HG02642 (cell line): Measurements from ENCODE around the gene INSYN2B.

Experiments used
- ATAC-seq: cut with Tn5 transposase; IDR thresholded peaks from one replicate; pipeline ENCODE4 v1.9.1; 2021; ENCODE audit warnings: mild to moderate bottlenecking; ENCODE audit not compliant: unreplicated experiment, poor library complexity

The INSYN2B gene

GRCh38 chr5:169980418-169981053 is at the start of gene INSYN2B:
TSS of gene INSYN2B (minus strand) at chr5:169980495. CDS start at chr5:169883898, 96,597 bp downstream.
- peak; percentile 62 for ATAC-seq

- ATAC-seq: no peak
These were observed 47.8 kb upstream of the INSYN2B start for GRCh38 chr5:170028124-170028523.

GRCh38 chr5:170025853-170026252 is 45.6 kb upstream of the INSYN2B start:
- ATAC-seq: no peak

- ATAC-seq: no peak
These were observed 41.2 kb upstream of the INSYN2B start for GRCh38 chr5:170021506-170021905.

DNA sequence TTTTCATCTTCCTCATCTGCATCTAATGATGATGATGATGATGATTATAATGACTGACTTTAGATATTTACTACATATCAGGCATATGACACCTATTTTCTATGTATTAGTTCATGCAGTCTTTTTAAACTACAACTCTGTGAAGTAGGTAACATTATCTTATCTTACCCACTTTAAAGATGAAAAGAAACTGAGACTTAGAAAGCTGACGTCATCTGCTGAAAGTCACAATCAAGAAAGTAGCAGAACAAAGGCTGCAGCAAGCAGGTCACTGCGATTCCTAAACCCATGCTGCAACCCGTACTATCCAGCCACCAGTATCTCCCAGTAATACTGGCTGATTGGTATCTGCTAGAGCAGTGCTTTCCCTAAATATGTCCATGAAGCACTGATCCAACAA is 40.1 kb upstream of the INSYN2B start:
- no peak for ATAC-seq

DNA sequence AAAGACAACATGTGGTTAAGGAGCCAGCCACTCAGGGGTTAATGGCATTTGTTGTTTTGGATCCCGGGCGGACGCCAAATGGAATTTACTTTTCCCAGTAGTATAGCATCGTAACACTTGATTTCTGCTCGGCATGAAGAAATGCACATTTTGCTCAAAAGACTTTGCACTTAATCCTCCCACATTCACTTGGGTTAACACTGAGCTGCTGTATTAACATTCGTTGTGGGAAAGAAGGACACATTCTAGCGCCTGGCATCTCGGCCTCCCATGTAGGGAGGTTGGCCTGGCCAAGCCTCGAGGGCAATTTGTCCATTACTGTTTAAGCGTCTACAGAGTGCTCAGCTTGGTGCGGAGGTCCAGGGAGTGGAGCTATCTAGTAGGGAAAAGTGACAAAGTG is 32.3 kb upstream of the INSYN2B start:
- ATAC-seq: no peak

DNA sequence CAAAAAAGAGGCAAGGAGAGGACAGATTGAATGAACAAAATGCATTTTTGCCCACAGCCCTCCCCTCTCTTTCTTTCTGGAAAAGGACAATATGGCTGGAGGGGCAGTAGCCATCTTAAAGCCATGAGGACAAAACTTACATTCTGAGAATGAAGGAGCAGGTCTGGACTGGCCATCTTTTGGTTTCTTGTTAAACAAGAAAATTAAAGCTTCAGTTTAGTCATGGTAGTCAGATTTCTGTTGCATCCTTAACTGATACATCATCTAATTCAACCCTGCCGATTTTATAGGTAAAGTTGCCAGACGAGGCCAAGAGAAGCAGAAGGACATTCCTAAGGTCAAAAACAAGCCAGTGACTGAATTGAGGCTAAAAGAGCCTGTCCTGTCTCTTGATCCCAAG is 31.5 kb upstream of the INSYN2B start:
- no peak for ATAC-seq

GRCh38 chr5:170010595-170010994 is 30.3 kb upstream of the INSYN2B start:
- ATAC-seq: no peak

- ATAC-seq: no peak
These were observed 28.1 kb upstream of the INSYN2B start for GRCh38 chr5:170008376-170008775.

GRCh38 chr5:170006021-170006420 is 25.7 kb upstream of the INSYN2B start:
- ATAC-seq: no peak

DNA sequence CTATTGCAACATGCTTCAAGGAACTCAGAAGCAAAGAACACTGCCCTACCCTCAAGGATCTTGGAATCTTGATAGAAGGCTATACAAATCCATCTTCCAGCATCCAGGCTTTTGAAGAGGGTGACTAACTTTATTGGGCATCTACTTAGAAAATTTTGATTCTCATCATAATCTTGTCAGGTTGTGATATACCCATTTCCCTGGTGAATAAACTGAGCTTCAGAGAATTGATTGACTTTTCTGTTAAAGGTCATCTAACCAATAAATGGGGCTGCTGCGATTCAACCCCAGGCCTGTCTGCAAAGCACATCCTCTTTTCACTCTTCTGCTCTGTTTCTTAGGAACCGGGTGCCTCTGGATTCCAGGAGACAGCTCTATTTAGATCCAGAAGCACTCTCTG is 19.9 kb upstream of the INSYN2B start:
- ATAC-seq: no peak

DNA sequence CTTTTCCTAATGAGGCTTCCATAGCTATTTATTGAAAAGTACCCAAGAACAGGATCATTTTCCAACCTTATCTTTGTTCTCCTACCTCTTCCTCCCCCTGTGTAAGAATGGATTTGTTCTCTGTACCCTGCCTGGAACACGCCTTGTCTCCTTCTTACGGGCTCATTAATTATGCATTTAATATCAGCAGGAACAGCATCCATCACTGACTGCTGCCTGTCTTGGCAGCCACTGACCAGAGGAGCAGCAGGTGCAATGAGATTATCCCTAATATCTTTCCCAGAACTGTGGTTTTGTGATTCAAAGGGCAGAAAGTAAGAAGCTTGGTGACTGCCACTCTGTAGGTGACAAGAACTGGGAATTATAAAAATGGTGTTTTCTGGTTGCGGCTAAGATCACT is 19.3 kb upstream of the INSYN2B start:
- no peak for ATAC-seq

DNA sequence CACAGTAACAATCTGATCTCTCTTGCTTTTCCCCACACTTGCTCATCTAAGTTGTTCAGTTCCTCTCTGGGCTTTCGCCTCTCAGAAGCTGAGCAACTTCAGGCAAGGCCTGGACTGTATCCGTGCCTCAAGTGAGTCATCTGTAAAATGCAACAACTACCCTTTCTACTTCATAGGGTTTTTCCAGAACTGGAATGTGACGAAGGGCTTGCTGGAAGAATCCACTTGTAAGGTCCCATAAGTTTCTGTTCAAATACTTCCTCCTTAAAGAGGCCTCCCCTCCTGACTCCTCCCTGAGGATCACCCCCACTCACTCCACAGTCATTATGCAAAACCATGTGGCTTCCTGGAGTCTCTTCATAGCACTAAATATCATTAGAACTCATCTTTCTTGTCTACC is 17.5 kb upstream of the INSYN2B start:
- ATAC-seq: no peak

GRCh38 chr5:169993485-169993790 is 13.1 kb upstream of the INSYN2B start:
- ATAC-seq: no peak

GRCh38 chr5:169992789-169993484 is 12.6 kb upstream of the INSYN2B start:
- no peak for ATAC-seq

GRCh38 chr5:169991115-169991869 is 11.0 kb upstream of the INSYN2B start:
- ATAC-seq: no peak

DNA sequence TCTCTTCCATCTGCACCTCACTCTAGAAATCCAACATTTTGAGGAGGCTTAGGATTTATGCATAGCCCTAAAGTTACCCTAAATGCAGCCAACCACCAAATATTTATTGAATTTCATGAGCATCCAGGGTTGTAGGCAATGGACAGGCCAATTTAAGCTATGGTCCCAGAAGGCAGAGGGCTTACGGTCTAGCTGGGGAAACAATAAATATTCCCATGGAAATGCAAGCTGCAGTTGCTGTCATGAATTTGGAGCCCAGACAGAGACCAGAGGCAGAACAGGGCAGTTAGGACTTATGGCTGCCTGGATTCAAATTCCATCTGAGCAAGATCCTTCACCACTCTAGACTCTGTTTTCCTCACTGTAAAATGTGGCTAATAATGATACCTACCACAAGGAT is 9.1 kb upstream of the INSYN2B start:
- no peak for ATAC-seq

DNA sequence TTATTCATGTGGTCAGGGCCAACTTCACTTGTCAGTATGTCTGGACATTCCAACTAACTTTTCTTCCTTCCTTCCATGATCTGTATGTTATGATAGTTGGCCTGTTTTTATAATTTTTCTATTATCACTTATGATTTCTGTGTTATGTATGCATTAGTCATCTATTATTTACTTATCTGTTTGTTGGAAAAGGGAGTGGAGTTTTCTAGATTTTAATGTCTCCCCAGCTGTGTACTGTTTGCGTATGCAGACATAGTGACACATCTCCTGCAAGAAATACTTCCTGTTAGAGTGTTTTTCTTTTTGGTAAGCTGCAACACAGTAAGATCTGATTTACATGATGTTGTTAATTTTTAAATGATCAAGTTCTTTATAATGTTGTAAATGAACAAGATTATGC is 8.7 kb upstream of the INSYN2B start:
- no peak for ATAC-seq

DNA sequence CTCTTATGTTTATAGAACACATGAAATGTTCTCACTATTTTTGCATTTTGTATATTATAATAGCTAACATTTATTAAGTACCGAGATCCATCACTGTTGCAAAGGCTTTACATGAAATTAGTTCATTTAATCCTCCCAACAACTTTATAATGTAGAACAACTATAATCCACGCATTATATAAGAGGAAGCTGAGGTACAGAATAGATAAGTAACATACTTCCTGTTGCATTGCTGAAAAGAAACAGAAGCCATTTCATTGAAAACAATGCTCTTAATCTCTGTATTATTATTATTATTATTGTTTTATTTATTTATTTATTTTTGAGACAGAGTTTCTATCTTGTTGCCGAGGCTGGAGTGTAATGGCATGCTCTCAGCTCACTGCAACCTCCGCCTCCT is 7.9 kb upstream of the INSYN2B start:
- no peak for ATAC-seq

GRCh38 chr5:169979871-169980270 is 424 bp downstream of the INSYN2B start:
- ATAC-seq: no peak

DNA sequence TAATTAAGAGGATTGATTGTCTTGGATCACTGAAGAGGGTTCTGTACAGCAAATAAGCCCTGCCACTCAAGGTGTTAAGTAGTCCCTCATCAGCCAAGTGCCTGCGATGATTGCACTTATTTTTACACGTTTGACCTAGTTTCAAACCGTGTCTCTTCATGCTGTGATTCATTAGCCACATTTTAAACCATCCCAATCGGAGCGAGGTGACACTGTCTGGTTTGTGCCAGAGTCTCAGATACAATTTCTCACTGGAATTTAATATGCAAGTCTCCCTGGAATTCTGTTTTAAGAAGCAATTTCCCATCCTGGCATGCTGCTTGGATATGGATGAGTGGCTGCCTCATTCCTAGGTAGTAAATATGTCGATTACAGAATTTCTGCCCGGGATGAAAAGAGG is 1.6 kb downstream of the INSYN2B start:
- ATAC-seq: no peak
